ENCODE results near the gene TMPRSS11A. TPM values are rescaled to one million over a fixed set of nuclear protein-coding genes. Genes with fewer than 3 reads are reported as not detected.

Gene TMPRSS11A
- total and polyA plus RNA-seq, 12 donors = 0.03 TPM; not detected in 11

DNA sequence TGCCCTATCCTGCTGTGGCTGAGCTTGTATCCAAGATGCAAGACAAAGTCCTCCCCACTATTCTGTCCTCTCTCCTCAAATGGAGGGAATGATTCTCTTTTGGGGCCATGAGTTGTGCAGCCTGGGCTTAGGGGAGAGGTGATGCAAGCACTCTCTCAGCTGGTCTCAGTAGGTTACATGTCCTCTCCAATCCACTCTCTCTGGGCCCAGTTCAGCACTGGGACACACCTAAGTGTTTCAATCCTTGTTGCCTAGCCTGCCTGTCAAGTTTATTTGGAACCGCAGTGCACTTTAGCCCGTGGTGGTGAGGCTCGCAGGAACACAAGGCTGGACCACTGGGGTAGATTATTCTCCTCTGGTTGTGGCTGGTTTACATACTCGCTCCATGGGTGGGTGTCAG lies 55.6 kb downstream of the TMPRSS11A start:
- TF ChIP-seq POLR2A (IDR thresholded peaks at IDR 0.05) = no peak
- TF ChIP-seq, protein P1, sequence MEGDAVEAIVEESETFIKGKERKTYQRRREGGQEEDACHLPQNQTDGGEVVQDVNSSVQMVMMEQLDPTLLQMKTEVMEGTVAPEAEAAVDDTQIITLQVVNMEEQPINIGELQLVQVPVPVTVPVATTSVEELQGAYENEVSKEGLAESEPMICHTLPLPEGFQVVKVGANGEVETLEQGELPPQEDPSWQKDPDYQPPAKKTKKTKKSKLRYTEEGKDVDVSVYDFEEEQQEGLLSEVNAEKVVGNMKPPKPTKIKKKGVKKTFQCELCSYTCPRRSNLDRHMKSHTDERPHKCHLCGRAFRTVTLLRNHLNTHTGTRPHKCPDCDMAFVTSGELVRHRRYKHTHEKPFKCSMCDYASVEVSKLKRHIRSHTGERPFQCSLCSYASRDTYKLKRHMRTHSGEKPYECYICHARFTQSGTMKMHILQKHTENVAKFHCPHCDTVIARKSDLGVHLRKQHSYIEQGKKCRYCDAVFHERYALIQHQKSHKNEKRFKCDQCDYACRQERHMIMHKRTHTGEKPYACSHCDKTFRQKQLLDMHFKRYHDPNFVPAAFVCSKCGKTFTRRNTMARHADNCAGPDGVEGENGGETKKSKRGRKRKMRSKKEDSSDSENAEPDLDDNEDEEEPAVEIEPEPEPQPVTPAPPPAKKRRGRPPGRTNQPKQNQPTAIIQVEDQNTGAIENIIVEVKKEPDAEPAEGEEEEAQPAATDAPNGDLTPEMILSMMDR (IDR thresholded peaks at IDR 0.05) = no peak
- no peak overlapping the region for H3K27ac ChIP-seq
- intact Hi-C loops (cut with DNase I) = no loop called here
- peaks cover 0 to 3% (median 0%) of the 10 kb centered on the region in 3 donors for H3K9me3 ChIP-seq (replicated peaks in 1 of 3)
- H3K4me1 ChIP-seq (replicated peaks in 1 of 2) = no peaks in the 10 kb centered on the region
- H3K4me3 ChIP-seq = no peak overlapping the region
- H3K36me3 ChIP-seq (replicated peaks in 1 of 2) = no peaks in the 10 kb centered on the region
- WGBS, 4 donors = 93 to 98% (median 94%) methylated on average over 4 of the region's 4 CpGs
- no peaks in the 10 kb centered on the region for H3K27me3 ChIP-seq
- DNase-seq = no peak

DNA sequence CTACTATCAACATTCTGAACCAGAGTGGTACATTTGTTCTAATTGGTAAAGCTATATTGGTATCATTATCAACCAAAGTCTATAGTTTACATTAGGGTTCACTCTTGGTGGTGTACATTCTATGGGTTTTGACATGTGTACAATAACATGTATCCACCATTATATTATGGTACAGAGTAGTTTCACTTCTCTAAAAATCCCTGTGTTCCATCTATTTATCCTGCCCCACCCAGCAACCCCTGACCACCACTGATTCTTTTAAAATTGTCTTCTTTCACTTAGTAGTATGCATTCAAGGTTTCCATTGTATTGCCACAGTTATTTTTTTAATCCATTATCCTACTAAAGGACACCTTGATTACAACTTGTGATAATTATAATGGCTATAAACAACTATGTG lies 64.2 kb downstream of the TMPRSS11A start:
- Histone ChIP-seq H3K4me1 (replicated peaks in 1 of 2) (no peaks in the 10 kb centered on the region), H3K27ac (no peak overlapping the region), H3K4me3 (no peak overlapping the region), H3K9me3 (replicated peaks in 1 of 3) (peaks cover 0 to 3% (median 0%) of the 10 kb centered on the region in 3 donors), H3K27me3 (no peaks in the 10 kb centered on the region), H3K36me3 (replicated peaks in 1 of 2) (no peaks in the 10 kb centered on the region)
- intact Hi-C loops (cut with DNase I) = no loop called here
- no peak for DNase-seq
- TF ChIP-seq POLR2A (IDR thresholded peaks at IDR 0.05) = no peak
- TF ChIP-seq, protein P1 (IDR thresholded peaks at IDR 0.05) = no peak

DNA sequence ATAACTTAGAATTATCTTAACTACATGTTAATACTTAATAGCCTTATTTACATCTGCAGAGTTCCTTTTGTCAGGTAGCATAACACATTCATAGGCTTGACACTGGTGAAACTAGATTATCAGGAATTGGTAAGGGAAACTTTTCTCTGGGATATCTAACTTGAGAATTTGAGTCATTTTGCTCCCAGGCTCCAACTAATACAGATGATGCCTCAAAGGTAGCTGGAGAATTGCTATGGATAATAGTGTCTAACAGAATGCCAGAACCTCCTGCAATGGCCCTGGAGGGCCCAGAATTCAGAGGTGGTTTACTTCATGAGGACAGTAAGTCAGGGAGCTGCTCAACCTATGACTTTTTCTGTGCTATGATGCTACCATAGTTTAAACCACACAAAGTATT lies 65.6 kb downstream of the TMPRSS11A start:
- no peak for DNase-seq
- no peak for TF ChIP-seq POLR2A (IDR thresholded peaks at IDR 0.05)
- TF ChIP-seq, protein P1 (IDR thresholded peaks at IDR 0.05) = no peak
- Histone ChIP-seq H3K36me3 (replicated peaks in 1 of 2) (no peaks in the 10 kb centered on the region), H3K4me3 (no peak overlapping the region), H3K9me3 (replicated peaks in 1 of 3) (no peaks in the 10 kb centered on the region), H3K4me1 (replicated peaks in 1 of 2) (no peaks in the 10 kb centered on the region), H3K27me3 (no peaks in the 10 kb centered on the region), H3K27ac (no peak overlapping the region)
- intact Hi-C loops (cut with DNase I) = no loop called here

DNA sequence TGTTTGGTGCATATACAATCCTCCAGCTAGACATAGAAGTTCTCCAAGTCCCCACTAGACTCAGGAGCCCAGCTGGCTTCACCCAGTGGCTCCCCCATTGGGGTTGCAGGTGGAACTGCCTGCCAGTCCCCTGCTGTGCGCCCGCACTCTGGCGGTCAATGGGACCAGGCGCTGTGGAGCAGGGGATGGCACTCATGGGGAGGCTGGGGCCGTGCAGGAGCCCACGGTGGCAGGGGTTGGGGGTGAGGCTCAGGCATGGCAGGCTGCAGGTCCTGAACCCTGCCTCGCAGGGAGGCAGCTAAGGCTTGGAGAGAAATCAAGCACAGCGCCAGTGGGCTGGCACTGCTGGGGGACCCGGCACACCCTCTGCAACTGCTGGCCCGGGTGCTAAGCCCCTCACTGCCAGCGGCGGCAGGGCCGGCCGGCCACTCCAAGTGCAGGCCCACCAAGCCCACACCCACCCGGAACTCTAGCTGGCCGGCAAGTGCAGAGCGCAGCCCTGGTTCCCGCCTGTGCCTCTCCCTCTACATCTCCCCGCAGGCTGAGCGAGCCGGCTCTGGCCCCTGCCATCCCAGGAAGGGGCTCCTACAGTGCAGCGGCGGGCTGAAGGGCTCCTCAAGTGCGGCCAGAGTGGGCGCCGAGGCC lies 66.8 kb downstream of the TMPRSS11A start:
- no peaks in the 10 kb centered on the region for H3K36me3 ChIP-seq (replicated peaks in 1 of 2)
- TF ChIP-seq, protein P1 (IDR thresholded peaks at IDR 0.05) = no peak
- TF ChIP-seq POLR2A (IDR thresholded peaks at IDR 0.05) = no peak
- H3K4me3 ChIP-seq = no peak overlapping the region
- no peaks in the 10 kb centered on the region for H3K9me3 ChIP-seq (replicated peaks in 1 of 3)
- no peak for DNase-seq
- no peaks in the 10 kb centered on the region for H3K4me1 ChIP-seq (replicated peaks in 1 of 2)
- WGBS, 4 donors = 96 to 100% (median 98%) methylated on average over 2 to 26 of the region's 26 CpGs
- H3K27me3 ChIP-seq = no peaks in the 10 kb centered on the region
- no peak overlapping the region for H3K27ac ChIP-seq
- intact Hi-C loops (cut with DNase I) = no loop called here

Data from adrenal gland (tissue), 12 donors.